HG03565 (cell line): ENCODE results near the gene AMER3.

Experiments
- ATAC-seq: cut with Tn5 transposase; IDR thresholded peaks from one replicate; pipeline ENCODE4 v1.9.1; 2021; ENCODE audit warnings: mild to moderate bottlenecking, moderate library complexity; ENCODE audit not compliant: unreplicated experiment

The AMER3 gene

GRCh38 chr2:130778781-130779180, 23.4 kb downstream of the AMER3 start:
- no peak for ATAC-seq

- ATAC-seq: no peak
Measured at GRCh38 chr2:130785466-130786055, 30.2 kb downstream of the AMER3 start.

- ATAC-seq: no peak
Measured at GRCh38 chr2:130786076-130786475, 30.7 kb downstream of the AMER3 start.

GRCh38 chr2:130787841-130788240, 32.5 kb downstream of the AMER3 start:
- ATAC-seq: no peak

- ATAC-seq: no peak
Measured at GRCh38 chr2:130790312-130790711, 35.0 kb downstream of the AMER3 start.

- ATAC-seq: no peak
Measured at GRCh38 chr2:130790804-130791616, 35.7 kb downstream of the AMER3 start.

GRCh38 chr2:130791617-130791939, 36.2 kb downstream of the AMER3 start:
- ATAC-seq: no peak

GRCh38 chr2:130795431-130795830, 40.1 kb downstream of the AMER3 start:
- ATAC-seq: no peak

- no peak for ATAC-seq
Measured at GRCh38 chr2:130796290-130796689, 41.0 kb downstream of the AMER3 start.

- peak; percentile 79 for ATAC-seq
Measured at GRCh38 chr2:130797493-130798435, 42.4 kb downstream of the AMER3 start.

GRCh38 chr2:130798472-130799218, 43.3 kb downstream of the AMER3 start:
- no peak for ATAC-seq

- ATAC-seq: no peak
Measured at GRCh38 chr2:130799295-130799694, 44.0 kb downstream of the AMER3 start.

- ATAC-seq: no peak
Measured at GRCh38 chr2:130805613-130806012, 50.3 kb downstream of the AMER3 start.

GRCh38 chr2:130806370-130806769, 51.0 kb downstream of the AMER3 start:
- ATAC-seq: no peak

- no peak for ATAC-seq
Measured at GRCh38 chr2:130807659-130808385, 52.5 kb downstream of the AMER3 start.

- ATAC-seq: no peak
Measured at GRCh38 chr2:130808482-130809268, 53.3 kb downstream of the AMER3 start.

GRCh38 chr2:130810490-130810889, 55.1 kb downstream of the AMER3 start:
- no peak for ATAC-seq

GRCh38 chr2:130813722-130814121, 58.4 kb downstream of the AMER3 start:
- no peak for ATAC-seq

GRCh38 chr2:130814931-130815680, 59.8 kb downstream of the AMER3 start:
- no peak for ATAC-seq
